Measurements from ENCODE around the gene SUFU. TPM values are rescaled to one million over a fixed set of nuclear protein-coding genes. Genes with fewer than 3 reads are reported as not detected.

SUFU gene
- total RNA-seq, 1 donor from 2014 or later = 6.2 TPM

DNA sequence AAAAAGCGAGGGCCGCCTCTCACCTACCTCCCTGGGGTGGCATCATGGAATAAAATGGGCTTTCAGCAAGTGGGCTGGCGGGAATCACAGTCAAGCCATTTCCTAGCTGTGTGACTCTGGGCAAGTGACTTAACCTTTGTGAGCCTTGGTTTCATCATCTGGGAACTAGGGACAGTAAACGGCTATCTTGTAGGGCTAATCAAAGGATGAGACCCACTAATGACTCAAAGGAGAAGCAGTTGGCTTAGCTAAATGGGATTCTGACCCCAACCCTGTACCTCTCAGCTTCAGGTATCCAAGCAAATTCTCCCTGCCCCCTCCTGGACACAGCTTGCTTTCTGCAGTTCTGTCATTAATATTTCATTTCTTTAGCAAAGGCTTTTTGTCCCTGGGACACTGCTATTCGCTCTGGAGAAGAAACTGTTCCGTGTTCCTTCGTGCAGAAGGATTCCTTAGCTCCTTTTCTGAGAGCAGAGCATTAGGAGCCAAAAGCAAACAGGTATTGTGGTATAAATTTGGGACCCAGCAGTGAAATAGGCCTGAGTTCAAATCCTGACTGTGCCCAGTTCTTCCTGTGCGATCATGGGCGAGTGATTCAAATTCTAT lies 166.4 kb downstream of the SUFU start:
- TF ChIP-seq, protein P1, sequence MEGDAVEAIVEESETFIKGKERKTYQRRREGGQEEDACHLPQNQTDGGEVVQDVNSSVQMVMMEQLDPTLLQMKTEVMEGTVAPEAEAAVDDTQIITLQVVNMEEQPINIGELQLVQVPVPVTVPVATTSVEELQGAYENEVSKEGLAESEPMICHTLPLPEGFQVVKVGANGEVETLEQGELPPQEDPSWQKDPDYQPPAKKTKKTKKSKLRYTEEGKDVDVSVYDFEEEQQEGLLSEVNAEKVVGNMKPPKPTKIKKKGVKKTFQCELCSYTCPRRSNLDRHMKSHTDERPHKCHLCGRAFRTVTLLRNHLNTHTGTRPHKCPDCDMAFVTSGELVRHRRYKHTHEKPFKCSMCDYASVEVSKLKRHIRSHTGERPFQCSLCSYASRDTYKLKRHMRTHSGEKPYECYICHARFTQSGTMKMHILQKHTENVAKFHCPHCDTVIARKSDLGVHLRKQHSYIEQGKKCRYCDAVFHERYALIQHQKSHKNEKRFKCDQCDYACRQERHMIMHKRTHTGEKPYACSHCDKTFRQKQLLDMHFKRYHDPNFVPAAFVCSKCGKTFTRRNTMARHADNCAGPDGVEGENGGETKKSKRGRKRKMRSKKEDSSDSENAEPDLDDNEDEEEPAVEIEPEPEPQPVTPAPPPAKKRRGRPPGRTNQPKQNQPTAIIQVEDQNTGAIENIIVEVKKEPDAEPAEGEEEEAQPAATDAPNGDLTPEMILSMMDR (conservative IDR thresholded peaks at IDR 0.05; ENCODE audit: low read depth, low read length) = no peak
- no peak for DNase-seq (ENCODE audit: low read depth)
- H3K4me3 ChIP-seq (ENCODE audit: low read depth, low read length) = no peak overlapping the region

DNA sequence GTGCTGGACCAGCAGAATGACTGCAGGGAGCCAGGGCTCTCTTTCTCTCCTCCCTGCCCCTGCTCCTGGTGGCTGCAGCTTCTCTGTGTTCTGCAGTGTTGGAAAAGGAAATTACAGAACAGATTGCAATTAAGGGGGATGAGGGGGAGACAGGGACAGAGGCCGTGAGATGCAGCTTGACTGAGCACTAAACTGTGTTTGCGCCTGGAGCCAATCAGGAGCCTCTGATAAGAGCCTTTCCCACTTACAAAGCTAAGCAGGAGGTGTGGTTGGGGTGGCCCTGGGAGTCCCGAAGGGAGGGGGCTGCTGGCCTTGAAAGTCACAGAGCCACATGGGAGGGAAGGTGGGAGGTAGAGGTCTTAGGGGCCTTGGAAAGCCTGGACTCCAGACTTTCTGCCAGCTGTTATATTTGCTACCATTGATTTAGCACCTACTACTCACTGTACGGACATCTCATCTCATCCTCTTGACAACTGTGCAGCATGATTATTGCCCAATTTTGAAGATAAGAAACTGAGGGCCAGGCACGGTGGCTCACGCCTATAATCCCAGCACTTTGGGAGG lies 167.2 kb downstream of the SUFU start:
- TF ChIP-seq, protein P1 (conservative IDR thresholded peaks at IDR 0.05; ENCODE audit: low read depth, low read length) = no peak
- no peak for DNase-seq (ENCODE audit: low read depth)
- H3K4me3 ChIP-seq (ENCODE audit: low read depth, low read length) = no peak overlapping the region

DNA sequence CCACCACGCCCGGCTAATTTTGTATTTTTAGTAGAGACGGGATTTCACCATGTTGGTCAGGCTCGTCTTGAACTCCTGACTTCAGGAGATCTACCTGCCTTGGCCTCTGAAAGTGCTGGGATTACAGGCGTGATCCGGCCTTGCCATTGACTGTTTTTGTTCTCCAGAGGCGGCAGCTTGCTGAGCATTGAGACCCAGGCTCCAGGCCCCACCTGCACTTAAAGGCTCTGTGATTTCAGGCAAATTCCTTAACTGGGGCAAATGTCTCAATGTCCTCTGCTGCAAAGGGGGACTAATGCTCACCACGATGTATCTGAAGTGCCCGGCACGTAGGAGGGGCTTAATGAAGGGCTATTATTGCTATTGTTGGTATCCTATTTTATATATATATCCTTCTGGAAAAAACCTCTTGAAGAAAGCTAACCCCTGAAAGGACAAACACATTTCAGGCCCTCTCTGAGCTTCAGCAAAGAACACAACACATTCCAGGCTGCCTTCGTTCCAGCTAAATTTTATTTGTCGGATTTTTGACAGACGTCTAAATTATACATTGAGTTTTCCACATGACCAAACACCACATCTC lies 169.6 kb downstream of the SUFU start:
- TF ChIP-seq, protein P1 (conservative IDR thresholded peaks at IDR 0.05; ENCODE audit: low read depth, low read length) = no peak
- no peak overlapping the region for H3K4me3 ChIP-seq (ENCODE audit: low read depth, low read length)
- DNase-seq (ENCODE audit: low read depth) = no peak

DNA sequence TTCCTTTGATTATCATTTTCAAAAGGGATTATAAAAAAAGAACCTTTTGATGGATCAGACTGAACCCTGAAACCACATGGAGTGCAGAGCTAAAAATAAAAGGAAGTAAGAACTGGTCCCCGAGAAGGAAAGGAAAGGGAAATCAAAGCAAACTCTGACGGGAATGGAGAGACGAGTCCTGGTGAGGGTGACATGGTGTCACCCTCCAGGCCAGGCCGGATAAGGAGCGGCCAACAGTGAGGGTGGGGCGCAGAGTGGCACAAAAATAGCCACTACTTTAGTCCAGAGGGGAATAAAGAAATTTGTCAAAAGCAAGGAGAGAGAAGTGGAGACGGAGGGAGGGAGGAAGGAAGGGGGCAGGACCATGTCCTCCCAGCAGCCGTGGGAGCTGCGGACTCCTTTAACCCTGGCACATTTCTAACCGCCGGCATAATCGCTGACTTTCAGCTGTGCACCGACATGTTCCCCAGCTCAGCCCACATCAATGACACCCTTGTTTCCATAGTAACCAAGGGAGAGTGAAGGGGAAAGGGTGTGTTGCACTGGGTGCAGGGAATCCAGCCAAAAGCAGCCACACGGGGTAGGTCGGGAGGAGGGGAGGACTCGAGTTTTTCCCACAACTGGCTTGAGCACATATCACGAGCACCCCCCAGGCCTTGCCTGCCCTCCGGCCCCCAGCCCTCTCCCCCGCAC lies 170.2 kb downstream of the SUFU start:
- TF ChIP-seq, protein P1 (conservative IDR thresholded peaks at IDR 0.05; ENCODE audit: low read depth, low read length) = no peak
- no peak for DNase-seq (ENCODE audit: low read depth)
- peak overlapping the region; percentile 24 for H3K4me3 ChIP-seq (ENCODE audit: low read depth, low read length)

DNA sequence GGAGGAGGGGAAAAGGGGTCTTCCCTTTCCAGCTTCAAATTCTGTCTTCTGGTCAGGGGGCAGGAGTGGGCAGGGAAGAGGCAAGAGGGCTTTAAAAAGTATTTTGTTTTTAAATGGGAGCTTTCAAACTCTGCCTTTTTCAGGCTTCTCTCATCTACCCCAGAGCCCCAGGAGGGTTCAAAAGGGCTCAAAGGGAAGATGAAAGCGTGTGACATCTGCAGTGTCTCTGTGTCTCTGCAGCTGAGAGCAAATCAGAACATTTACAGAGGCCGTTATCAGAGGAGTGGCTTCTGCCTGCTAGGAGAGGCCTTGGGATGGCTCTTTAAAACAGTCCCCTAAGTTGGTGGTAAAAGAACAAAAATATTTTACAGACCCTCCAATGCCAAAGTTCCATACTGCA lies 170.8 kb downstream of the SUFU start:
- TF ChIP-seq, protein P1 (conservative IDR thresholded peaks at IDR 0.05; ENCODE audit: low read depth, low read length) = no peak
- no peak overlapping the region for H3K4me3 ChIP-seq (ENCODE audit: low read depth, low read length)
- DNase-seq (ENCODE audit: low read depth) = no peak

DNA sequence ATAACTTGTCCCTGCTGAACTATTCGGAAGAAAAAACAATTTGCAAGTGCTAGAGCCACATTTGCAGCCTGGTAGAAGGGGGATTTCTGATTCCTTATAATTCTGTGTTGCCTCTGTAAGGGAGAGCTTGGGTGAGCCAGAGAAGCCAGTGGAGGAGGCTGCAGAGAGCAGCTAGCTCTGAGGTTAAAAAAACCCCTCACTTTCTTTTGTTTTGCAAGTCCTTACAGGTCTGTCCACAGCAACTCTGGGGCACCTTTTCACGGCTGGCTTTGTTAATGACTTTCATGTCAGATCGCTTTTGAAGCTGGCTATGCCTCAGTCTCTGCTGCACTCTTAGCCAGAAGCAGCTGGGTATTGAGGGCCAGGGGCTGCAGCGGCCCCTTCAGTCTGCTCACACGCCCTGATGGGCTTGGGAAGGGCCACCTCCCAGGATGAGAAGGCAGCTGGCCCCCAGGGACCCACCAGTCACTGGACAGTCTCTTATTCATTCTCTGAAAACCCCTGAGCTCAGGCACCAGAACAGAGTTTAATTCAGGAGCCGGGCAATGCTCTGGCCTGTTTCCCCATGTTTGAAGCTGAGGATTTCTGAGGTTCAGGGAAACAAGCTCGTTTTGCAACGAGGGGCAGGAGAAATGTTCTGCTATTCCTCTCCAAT lies 171.4 kb downstream of the SUFU start:
- TF ChIP-seq, protein P1 (conservative IDR thresholded peaks at IDR 0.05; ENCODE audit: low read depth, low read length) = no peak
- DNase-seq (ENCODE audit: low read depth) = no peak

More for the DNA sequence above, 171.4 kb downstream of the SUFU start:
- no peak overlapping the region for H3K4me3 ChIP-seq (ENCODE audit: low read depth, low read length)

Data from epithelial cell of proximal tubule (primary cell).